GM21390 (cell line): Measurements from ENCODE around the gene PRR5L.
"Not testable (repeated sequence)": the region's sequence is repeated elsewhere in the genome, so short reads cannot be mapped to it uniquely, and the experiment has no call there.

Experiments
- ATAC-seq: cut with Tn5 transposase; IDR thresholded peaks from one replicate; pipeline ENCODE4 v1.9.1; 2021; ENCODE audit not compliant: unreplicated experiment

PRR5L gene

GRCh38 chr11:36324956-36325355 lies 28.9 kb downstream of the PRR5L start:
- not testable (repeated sequence) for ATAC-seq

GRCh38 chr11:36325403-36325802 lies 29.3 kb downstream of the PRR5L start:
- ATAC-seq: not testable (repeated sequence)

- ATAC-seq: peak; percentile 88
Measured at GRCh38 chr11:36326524-36327419, 30.7 kb downstream of the PRR5L start.

GRCh38 chr11:36328966-36329673 lies 33.0 kb downstream of the PRR5L start:
- ATAC-seq: no peak

DNA sequence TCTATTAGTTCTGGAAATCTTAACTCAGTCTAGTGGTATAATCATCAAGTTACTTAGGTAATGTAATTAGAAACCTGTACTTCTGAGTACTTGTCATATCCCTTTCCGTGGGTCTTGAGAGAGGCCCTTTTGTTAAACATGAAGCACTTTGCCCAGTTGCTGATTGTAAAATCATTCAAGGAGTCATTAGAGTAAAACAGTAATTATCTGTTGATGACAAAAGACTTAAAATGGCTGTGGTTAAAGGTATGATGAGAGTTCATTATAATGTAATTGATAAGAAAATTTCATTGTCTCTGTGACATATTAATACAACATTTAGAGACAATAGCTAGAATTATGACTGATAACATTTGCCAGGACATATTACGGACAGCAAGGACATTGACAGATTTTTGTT lies 34.3 kb downstream of the PRR5L start:
- ATAC-seq: no peak

- ATAC-seq: no peak
Measured at GRCh38 chr11:36333468-36333867, 37.4 kb downstream of the PRR5L start.

GRCh38 chr11:36333897-36334296 lies 37.8 kb downstream of the PRR5L start:
- no peak for ATAC-seq

DNA sequence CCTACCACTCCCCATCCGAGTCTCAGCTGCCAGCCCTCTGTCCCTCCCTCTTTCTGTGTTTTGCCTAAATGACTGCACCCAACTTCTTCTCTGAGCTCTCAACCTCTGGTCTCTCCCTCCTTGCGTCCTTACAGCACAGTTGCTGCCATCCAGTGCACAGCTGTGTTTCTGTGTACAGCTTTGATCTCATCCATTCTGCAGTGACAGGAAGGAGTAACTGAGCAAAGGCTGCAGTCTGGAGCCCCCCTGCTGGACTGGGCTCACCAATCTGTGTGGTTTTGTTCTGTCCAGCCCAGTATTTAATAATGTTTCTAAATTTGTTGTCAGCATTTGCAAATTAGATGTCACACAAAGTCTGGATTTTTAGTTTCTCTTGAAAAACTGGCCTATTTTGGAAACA lies 43.8 kb downstream of the PRR5L start:
- no peak for ATAC-seq

GRCh38 chr11:36340897-36341296 lies 44.8 kb downstream of the PRR5L start:
- ATAC-seq: no peak

- ATAC-seq: no peak
Measured at GRCh38 chr11:36341915-36342314, 45.8 kb downstream of the PRR5L start.

DNA sequence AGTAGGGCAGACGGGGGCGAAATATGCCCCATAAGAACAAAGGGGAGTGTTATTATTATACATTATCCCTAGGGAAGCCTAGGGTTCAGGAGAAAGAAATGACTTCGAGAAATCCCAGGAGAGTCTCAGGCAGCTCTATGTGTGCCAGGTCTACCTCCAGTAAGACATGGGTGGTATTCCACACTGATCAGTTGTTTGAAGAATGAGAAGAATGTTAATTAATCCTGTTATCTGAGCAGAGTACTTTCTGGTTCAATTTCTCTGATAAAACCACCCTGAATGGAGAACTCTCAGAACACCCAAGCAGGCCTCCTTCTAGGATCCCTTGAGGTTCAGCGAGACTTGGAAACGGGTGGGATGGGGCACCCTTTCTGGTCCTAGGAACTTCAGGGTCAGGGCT lies 46.2 kb downstream of the PRR5L start:
- no peak for ATAC-seq

- no peak for ATAC-seq
Measured at GRCh38 chr11:36343436-36343835, 47.3 kb downstream of the PRR5L start.

DNA sequence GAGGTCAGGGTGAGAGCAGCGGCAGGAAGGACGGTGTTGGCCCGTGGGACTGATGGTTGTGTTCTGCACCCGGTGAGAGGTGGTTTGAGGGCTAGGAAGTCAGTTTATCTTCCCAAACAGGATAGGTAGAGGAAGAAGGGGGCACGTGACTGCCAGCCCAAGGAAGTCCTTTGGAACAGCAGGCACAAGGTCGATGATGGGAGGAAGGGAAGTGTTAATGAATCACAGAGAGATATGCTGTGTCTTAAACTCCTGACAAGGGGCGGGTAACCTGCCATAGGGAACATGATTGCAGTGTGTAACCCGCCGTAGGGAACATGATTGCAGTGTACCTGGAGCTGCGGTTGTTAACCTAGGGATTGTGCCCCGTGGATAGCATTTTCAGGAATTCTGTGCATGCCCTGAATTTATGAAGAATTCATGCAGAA lies 49.0 kb downstream of the PRR5L start:
- no peak for ATAC-seq

DNA sequence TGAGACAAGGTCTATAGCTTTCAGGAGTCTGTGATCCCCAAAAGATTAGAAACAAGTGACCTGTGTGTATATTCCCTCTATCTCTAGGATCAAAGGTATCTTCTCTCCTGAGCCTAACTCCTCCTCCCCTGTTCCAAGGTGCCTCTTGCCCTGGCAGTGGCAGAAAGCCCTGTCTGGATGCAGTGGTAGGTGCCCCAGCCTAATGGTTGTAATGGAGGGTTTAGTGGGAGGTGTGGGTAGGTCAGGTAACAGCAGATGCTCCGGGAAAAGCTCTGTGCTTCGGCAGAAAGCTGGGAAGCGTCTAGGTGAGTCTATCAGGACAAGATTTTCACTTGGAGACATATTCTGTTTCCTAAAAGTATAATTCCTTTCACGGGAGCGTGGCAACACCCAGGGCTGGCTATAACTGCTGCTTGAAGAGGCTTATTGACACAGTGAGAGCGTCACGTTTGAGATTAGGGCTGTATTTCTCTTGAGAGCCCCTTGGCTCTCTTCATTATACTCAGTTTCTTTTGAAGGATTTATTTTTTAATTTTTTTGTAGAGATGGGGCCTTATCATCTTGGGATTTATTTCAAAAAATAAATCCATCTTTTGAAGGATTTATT lies 49.5 kb downstream of the PRR5L start:
- no peak for ATAC-seq

DNA sequence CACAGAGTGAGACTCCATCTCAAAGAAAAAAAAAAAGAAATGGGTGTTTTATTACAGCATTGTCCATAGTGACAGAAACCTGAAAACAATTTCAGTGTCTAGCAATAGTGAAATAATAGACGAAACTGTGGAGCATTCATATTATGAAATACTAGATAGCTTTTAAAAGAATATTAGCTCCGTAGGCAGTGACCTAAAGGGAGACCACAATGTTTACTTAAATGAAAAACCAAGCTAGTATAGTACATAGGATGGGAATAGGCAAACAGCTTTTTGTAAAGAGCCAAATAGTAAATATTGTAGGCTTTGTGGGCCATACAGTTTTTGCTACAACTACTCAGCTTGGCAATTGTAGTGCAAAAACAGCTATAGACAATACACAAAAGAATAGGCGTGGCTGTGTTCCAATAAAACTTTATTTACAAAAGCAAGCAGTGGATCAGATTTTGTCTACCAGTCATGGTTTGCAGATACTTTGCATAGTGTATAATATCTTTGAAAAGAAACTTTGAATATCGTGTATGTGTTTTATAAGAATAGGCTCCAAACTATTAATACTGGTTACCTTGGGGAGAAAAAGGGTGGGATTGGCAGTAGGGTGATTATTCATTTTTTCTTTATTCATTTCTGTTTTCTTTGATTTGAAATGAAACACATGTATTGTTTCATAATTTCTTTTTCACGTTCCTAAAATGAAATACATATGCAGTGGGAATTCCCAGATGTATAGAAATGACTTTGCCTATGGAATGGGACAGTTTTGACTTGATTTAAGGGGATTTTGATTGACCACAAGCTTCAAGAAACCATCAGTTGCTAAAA lies 50.7 kb downstream of the PRR5L start:
- no peak for ATAC-seq

DNA sequence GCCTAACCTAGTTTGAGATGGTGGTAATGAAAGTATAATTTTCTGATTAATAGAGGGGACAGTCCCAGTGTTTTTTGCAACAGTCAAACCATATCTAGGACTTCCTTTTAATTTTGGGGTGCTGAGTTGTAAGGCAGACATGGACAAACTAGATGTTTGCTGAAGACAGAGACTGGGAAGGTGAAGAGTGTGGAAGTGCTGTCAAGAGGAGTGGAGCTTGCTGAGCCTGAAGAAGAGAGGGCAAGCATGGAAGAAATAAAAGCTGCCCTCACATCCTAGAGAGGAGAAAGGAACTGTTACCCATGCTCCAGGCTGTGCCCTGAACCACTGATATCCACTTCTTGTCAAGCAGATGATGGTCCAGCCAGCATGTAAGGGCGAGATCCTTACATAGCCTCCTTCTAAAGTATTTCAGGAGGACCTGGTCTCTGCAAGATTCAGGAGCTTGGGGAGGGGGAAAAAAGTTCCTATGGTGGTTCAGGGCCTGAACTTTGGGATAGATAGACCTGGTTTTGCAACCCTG lies 51.4 kb downstream of the PRR5L start:
- no peak for ATAC-seq

DNA sequence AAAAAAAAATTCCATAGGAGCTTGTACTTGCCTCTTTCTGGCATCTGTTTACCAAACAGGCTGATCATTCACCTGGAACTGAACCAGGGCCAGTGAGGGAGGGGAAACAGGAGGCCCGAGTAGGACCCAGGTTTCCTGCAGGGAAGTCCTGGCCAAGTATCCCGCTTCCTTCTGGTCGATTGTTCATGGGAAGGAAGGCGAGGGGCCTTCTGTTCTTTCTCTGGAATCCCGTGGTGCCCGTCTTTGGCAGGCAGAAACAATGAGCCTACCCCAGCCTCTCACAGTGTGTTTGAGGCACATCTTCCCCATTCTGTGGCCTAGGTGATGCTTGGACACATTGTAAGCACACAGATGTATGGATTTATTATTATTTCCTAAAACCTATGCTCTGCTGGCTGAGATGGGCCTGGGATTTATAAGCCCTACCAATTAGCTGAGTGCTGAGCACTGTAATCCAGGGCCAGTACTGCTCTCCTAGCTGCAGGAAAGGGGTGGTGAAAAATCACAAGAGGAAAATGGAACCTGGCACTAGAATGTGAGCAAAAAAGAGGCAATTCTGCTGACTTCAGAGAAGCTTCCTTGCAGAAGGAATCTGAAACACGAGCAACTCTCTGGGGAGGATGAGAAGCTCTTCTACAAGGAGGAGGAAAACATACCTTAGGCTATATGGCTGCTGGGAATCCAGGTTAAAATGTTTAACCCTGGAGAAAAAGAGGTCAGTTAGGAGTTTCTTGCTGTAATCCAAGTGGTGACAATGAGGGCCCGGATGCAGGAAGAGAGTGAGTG lies 53.5 kb downstream of the PRR5L start:
- ATAC-seq: no peak

GRCh38 chr11:36350137-36350513 lies 54.0 kb downstream of the PRR5L start:
- no peak for ATAC-seq

GRCh38 chr11:36352922-36353321 lies 56.8 kb downstream of the PRR5L start:
- ATAC-seq: no peak
